ENCODE data around the gene SP9.

- TF ChIP-seq, protein P1, sequence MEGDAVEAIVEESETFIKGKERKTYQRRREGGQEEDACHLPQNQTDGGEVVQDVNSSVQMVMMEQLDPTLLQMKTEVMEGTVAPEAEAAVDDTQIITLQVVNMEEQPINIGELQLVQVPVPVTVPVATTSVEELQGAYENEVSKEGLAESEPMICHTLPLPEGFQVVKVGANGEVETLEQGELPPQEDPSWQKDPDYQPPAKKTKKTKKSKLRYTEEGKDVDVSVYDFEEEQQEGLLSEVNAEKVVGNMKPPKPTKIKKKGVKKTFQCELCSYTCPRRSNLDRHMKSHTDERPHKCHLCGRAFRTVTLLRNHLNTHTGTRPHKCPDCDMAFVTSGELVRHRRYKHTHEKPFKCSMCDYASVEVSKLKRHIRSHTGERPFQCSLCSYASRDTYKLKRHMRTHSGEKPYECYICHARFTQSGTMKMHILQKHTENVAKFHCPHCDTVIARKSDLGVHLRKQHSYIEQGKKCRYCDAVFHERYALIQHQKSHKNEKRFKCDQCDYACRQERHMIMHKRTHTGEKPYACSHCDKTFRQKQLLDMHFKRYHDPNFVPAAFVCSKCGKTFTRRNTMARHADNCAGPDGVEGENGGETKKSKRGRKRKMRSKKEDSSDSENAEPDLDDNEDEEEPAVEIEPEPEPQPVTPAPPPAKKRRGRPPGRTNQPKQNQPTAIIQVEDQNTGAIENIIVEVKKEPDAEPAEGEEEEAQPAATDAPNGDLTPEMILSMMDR (conservative IDR thresholded peaks at IDR 0.05; ENCODE audit: low read depth, low read length) = no peak
- TF ChIP-seq EZH2 (IDR thresholded peaks at IDR 0.05; ENCODE audit: borderline replicate concordance, low read depth, low read length, poor library complexity, severe bottlenecking) = no peak
These were observed at the start of gene SP9 for GRCh38 chr2:174334781-174335251.
